ENCODE data around the gene ATP6V0D1.

Gene ATP6V0D1

DNA sequence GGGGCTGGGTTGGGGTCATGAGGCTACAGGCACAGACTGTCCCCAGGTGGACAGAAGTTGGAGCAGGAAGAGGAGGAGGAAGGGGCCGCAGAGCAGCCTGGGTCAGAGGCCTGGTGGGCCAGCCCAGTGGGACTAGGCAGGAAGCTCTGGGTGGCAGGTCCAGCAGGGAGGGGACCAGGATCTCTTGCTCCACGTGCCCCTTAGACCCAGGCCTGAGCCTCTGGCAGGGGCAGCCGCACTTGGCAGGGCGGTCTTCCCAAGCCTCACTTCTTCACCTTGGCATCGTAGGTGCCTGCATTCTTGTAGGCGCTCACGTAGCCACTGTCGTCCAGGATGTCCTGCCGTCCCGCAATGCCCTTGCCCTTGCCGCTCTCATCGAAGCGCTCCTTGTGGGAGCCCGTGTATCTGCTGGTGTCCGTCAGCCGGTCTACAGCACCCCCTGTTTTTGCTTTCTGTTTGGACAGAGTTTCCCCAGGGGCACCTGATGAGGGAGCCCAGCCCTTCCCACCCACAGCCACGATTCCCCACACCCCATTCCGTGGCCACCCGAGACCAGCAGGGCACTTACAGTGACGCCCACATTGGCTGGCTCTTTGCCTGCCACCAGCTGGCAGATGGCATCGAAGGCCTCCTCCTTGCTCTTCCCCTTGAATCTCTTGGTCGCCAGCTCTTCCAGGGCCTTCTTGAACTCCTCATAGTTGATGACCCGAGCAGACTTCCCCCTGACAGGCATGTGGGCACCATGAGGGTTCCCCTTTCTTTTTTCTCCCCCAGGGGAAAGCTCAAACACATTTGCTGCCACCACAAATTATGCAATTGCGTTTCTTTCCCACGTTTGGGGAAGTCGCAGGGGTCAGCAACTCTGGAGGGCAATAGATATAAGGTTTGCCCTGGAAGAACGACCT is 90.8 kb downstream of the ATP6V0D1 start:
- no peak for DNase-seq

DNA sequence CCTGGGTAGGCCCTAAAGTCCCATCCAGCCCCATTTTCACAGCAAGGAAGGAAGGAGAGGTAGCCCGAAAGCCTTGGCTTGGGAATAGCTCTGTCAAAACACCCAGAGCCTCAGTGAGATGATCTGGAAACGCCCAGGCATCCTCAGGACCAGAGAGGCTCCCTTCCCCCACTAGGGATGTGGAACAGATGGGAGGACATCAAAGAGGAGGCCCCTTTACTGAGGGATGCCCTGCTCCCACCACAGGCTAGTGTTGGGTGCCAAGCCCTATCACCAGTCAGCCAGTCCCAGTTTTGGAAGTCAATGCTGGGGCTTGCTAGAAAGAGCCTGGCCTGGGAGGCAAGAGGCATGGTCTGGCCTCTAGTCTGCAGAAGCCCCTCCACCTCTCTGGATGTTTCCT is 92.4 kb downstream of the ATP6V0D1 start:
- DNase-seq = no peak

DNA sequence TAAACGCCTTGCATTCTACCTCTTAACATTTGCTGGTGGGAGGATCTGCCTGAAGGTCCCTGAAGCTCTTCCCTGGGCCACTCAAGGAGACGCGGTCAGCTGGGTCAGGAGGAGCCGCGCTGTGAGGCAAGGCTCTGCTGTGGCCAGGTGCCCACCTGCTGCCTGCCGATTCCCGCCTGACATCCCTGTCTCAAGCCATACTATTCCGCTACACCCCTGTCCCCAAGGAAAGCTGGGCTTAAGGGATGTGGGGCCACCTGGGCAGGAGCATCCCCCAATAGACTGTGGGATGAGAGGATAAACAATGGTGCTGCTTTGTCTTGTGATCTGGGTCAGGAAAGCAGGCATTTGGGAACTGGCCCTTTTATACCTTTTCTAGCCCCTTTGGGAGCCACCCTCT is 92.8 kb downstream of the ATP6V0D1 start:
- DNase-seq = no peak

Measured in NCI-H1694 (cell line).